Lower lobe of right lung (tissue), 2 donors: ENCODE data around the gene SH3BP5L. TPM values are rescaled to one million over a fixed set of nuclear protein-coding genes. Genes with fewer than 3 reads are reported as not detected.
A peak's percentile ranks its signal among the peaks of the same experiment; 100 is the strongest.

ENCODE experiments used
- ATAC-seq, 2 donors: fragments of 200-7000 bp; cut with Tn5 transposase; one replicate each; pipeline ENCODE4 v1.9.1; 2020 to 2022; ENCODE audit warnings: mild to moderate bottlenecking in 2 of 2, moderate library complexity in 2 of 2
- DNase-seq: peaks from one replicate; pipeline ENCODE4 v3.0.0-alpha.2; 2020
- H3K27ac ChIP-seq: fragments of 200-600 bp; one replicate; pipeline ENCODE4 v1.8.0; 2022
- H3K27me3 ChIP-seq: fragments of 200-600 bp; one replicate; pipeline ENCODE4 v1.8.0; 2022; ENCODE audit warnings: low read depth
- H3K36me3 ChIP-seq: fragments of 200-600 bp; one replicate; pipeline ENCODE4 v1.8.0; 2022; ENCODE audit warnings: mild to moderate bottlenecking
- H3K4me1 ChIP-seq: fragments of 200-600 bp; one replicate; pipeline ENCODE4 v1.8.0; 2022
- H3K4me3 ChIP-seq: fragments of 200-600 bp; one replicate; pipeline ENCODE4 v1.8.0; 2022; ENCODE audit warnings: mild to moderate bottlenecking
- H3K9me3 ChIP-seq: fragments of 200-600 bp; one replicate; pipeline ENCODE4 v1.8.0; 2022
- intact Hi-C: fragments of 100-400 bp; cut with DNase I; formaldehyde crosslinking; loops from one replicate; pipeline ENCODE4 v1.11.0; 2022
- total RNA-seq: library from RNA; stranded (reverse); fragmentation: NEBNext Ultra II Directional; extraction: Animal tissue kit (Norgen Biotek cat#: 25700); gene quantifications from one replicate; pipeline ENCODE4 v1.2.1, GENCODE V29; 2021
- TF ChIP-seq, protein P1 (sequence below): fragments of 200-600 bp; IDR thresholded peaks from one replicate; pipeline ENCODE4 v1.8.0; 2022; ENCODE audit warnings: antibody characterized with exemption, mild to moderate bottlenecking
- donor health status: DM: no; HTN: yes; CAD: no; lungs with severe emphysema.

The SH3BP5L gene
- total RNA-seq, 1 donor from 2014 or later, result 25.0 TPM

DNA sequence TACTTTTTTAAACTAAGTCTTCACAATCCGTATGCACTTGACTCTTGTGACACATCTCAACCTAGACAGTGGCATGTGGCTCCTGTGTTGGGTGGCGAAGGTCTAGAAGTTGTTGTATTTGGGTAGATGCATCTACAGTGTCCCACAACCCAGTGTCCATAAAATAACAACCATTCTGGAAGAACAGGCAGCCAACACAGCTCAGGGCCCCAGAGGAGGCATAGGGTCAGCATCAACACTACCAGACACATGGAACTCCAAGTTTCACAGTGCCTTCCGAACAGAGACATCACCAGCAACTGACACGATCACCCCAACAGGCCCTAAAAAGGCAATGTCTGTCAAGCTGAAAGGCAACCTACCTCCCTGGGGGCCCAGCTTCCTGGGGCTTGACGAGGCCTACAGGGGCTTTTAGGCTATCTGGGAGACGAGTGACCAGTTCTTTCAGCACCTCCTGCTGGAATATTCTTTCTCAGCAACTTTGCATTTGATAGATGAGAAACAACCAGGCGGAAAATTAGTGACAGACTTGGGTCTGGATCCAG, 5.6 kb downstream of the SH3BP5L start:
- Histone ChIP-seq H3K4me3 (no peak overlapping the region), H3K36me3 (peaks cover 69% of the 10 kb centered on the region), H3K27ac (no peak overlapping the region), H3K27me3 (no peaks in the 10 kb centered on the region), H3K4me1 (peaks cover 69% of the 10 kb centered on the region), H3K9me3 (no peaks in the 10 kb centered on the region)
- intact Hi-C loops, result no loop called here
- ATAC-seq (no peak), DNase-seq (no peak)
- TF ChIP-seq, protein P1, sequence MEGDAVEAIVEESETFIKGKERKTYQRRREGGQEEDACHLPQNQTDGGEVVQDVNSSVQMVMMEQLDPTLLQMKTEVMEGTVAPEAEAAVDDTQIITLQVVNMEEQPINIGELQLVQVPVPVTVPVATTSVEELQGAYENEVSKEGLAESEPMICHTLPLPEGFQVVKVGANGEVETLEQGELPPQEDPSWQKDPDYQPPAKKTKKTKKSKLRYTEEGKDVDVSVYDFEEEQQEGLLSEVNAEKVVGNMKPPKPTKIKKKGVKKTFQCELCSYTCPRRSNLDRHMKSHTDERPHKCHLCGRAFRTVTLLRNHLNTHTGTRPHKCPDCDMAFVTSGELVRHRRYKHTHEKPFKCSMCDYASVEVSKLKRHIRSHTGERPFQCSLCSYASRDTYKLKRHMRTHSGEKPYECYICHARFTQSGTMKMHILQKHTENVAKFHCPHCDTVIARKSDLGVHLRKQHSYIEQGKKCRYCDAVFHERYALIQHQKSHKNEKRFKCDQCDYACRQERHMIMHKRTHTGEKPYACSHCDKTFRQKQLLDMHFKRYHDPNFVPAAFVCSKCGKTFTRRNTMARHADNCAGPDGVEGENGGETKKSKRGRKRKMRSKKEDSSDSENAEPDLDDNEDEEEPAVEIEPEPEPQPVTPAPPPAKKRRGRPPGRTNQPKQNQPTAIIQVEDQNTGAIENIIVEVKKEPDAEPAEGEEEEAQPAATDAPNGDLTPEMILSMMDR, result no peak

DNA sequence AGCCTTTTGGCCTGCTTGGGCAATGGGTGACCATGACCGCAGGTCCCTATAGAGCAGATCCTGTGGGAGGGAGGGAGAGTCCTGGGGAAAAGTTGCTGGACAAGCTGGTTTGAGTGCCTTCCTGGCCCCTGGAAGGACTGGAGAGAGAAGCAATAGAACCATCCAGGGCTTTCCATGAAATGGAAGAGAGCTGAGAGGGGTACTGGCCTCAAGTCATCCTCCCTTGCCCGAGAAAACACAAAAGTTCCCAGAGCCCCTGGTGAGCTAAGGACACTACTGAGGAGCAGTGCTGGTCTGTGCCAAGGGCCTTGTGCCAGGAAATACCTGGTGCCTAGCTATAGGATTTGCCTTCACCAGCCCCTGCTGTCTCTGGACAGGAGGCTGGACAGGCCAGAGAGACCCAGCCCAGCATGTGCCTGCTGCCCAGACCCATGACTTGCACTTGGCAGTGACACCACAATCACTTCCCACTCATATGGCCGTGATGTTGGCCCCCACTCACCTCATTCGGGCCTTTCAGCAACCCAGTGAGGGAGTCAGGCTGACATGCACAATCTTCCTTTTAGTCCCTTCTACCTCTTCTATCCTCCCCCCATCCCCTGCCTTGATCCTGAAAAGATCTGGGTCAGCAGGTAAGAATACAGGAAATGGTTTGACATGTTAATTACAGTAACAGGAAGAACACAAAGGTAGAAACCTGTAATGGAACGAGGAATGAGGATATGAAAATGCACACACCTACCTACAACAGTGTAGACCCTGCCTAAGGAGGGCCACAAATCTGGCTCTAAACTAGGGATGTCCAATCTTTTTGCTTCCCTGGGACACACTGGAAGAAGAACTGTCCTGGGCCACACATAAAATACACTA, 7.0 kb downstream of the SH3BP5L start:
- no peak for DNase-seq
- H3K36me3 ChIP-seq, result peaks cover 82% of the 10 kb centered on the region
- intact Hi-C loops, result no loop called here
- H3K27me3 ChIP-seq, result no peaks in the 10 kb centered on the region
- H3K9me3 ChIP-seq, result no peaks in the 10 kb centered on the region
- H3K4me1 ChIP-seq, result peaks cover 55% of the 10 kb centered on the region
- ATAC-seq, result peak in 1 of 2 donors; percentile 6
- TF ChIP-seq, protein P1, result no peak
- H3K27ac ChIP-seq, result no peak overlapping the region
- H3K4me3 ChIP-seq, result no peak overlapping the region

DNA sequence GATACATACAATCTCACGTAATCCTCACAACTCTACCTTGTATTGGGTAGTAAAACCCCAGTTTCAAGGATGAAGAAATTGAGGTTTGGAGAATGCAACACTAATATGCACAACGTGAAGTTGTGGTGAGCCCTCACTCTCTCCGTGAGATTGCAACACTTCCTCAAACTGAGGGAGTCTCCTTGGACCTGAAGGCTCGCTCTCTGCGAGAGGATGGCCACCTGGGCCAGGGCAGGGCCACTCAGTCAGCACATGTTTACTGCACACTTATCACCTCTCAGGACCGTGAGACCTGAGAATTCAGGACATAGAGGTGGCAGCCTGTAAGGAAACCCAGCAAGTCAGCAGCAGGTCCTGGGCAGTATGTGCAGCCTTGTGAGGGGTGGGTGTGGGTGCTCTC, 8.7 kb downstream of the SH3BP5L start:
- DNase-seq (no peak), ATAC-seq (peak; percentile 52 to 58)
- Histone ChIP-seq H3K27me3 (no peaks in the 10 kb centered on the region), H3K27ac (no peak overlapping the region), H3K36me3 (peaks cover 82% of the 10 kb centered on the region), H3K9me3 (no peaks in the 10 kb centered on the region), H3K4me3 (no peak overlapping the region), H3K4me1 (peaks cover 38% of the 10 kb centered on the region)
- intact Hi-C loops, result no loop called here
- TF ChIP-seq, protein P1, result no peak

DNA sequence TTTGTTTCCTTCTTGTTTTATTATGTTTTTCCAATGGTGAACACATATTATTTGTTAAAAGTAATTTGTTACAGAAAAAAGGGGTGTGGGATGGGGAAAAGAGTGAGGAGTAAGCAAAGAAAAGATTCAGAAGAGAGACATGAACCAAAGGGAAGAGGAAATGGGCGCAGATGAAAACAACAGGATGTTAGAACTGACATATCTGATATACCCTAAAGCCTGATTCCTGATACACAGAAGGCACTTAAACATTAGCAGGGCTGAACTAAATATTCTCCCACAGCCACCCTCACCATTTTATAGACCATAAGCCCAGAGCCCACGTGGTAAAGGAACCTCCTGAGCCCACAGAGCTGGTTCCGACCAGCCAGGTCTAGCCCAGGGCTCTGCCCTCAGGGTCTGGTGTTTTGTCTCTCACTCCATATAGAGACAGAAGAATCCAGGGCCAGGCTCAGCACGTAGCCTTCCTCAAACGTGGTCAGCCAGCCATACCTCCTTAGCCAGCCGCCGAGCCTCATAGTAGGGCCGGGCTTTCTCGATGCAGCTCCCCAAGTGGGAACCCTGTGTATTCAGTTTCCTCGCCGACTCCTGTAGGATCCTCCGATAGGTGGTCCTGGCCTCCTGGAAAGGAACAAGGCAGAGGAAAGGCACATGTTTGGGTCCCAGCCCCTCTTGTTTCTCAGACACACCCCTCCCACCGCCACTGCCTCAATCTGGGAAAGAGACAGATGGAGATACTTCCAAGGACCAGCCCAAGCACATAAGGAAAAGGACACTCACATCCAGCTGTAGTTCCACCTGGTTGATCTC, 9.5 kb downstream of the SH3BP5L start:
- TF ChIP-seq, protein P1, result no peak
- Histone ChIP-seq H3K36me3 (peaks cover 84% of the 10 kb centered on the region), H3K27ac (no peak overlapping the region), H3K9me3 (no peaks in the 10 kb centered on the region), H3K27me3 (no peaks in the 10 kb centered on the region), H3K4me3 (no peak overlapping the region), H3K4me1 (peaks cover 33% of the 10 kb centered on the region)
- ATAC-seq, result no peak
- intact Hi-C loops, result no loop called here
- DNase-seq, result no peak

DNA sequence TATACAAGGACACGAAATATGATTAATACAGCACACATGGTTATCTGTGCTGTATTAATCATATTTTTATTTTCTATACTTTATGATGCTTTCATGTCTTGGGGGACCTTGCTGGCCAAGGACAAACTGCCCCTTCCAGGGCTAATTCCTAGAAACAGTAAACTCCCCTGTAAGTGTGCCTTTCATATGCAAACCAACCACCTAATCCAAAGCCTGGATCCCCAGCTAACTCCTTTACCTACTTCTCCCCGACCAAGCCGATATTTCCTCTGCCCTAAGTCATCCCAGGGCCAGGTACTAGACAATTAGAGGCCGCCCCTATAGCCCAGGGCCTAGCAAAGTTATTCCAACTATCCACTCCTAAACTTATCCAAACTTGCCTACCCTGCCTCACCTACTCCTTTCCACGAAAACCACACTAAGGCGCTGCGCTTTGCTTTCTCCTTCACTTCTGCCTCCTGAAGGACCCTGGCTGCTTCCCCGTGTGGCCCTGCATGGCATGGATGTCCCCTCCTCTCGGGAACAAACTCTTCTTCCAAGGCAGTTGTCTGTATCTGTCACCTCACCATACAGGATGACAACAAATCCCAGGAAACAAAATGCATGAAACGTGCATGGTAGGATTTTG, 10.2 kb downstream of the SH3BP5L start:
- Histone ChIP-seq H3K36me3 (peaks cover 81% of the 10 kb centered on the region), H3K9me3 (no peaks in the 10 kb centered on the region), H3K27ac (no peak overlapping the region), H3K27me3 (no peaks in the 10 kb centered on the region), H3K4me1 (peaks cover 40% of the 10 kb centered on the region), H3K4me3 (no peak overlapping the region)
- TF ChIP-seq, protein P1, result no peak
- no peak for ATAC-seq
- DNase-seq, result no peak
- intact Hi-C loops, result no loop called here
